GM23338 (cell line): ENCODE measurements around the gene RFX2. TPM values are rescaled to one million over a fixed set of nuclear protein-coding genes. Genes with fewer than 3 reads are reported as not detected.
"Not testable (repeated sequence)": the region's sequence is repeated elsewhere in the genome, so short reads cannot be mapped to it uniquely, and the experiment has no call there.

Experiments
- ATAC-seq: fragments of 200-7000 bp; cut with Tn5 transposase; 3 replicates; pipeline ENCODE4 v1.9.1; 2020
- DNase-seq: peaks from one replicate; pipeline ENCODE4 v3.0.0-alpha.2; 2015; ENCODE audit warnings: low spot score
- H2AFZ ChIP-seq: fragments of 200-600 bp; sonication (generic); 2 replicates; pipeline ENCODE4 v1.8.0; 2016; ENCODE audit warnings: antibody characterized with exemption, mild to moderate bottlenecking, moderate library complexity
- H3F3A ChIP-seq: fragments of 200-600 bp; sonication (generic); replicated peaks from 2 replicates; pipeline ENCODE4 v1.8.0; 2017; ENCODE audit warnings: antibody characterized with exemption, mixed run types, low read depth
- H3K27ac ChIP-seq: fragments of 200-600 bp; sonication (generic); 2 replicates; pipeline ENCODE4 v1.6.1; 2016; ENCODE audit warnings: low read depth
- H3K27me3 ChIP-seq: fragments of 200-600 bp; sonication (generic); 2 replicates; pipeline ENCODE4 v1.8.0; 2016; ENCODE audit warnings: mild to moderate bottlenecking, mixed run types, moderate library complexity; ENCODE audit not compliant: insufficient read depth
- H3K36me3 ChIP-seq: fragments of 200-600 bp; sonication (generic); 2 replicates; pipeline ENCODE4 v1.8.0; 2016; ENCODE audit warnings: mild to moderate bottlenecking; ENCODE audit not compliant: insufficient read depth
- H3K4me1 ChIP-seq: fragments of 200-600 bp; sonication (generic); 2 replicates; pipeline ENCODE4 v1.8.0; 2016; ENCODE audit warnings: mild to moderate bottlenecking, moderate library complexity; ENCODE audit not compliant: insufficient read depth
- H3K4me2 ChIP-seq: fragments of 200-600 bp; sonication (generic); 2 replicates; pipeline ENCODE4 v1.7.1; 2017; ENCODE audit warnings: mixed run types
- H3K4me3 ChIP-seq: fragments of 200-600 bp; sonication (generic); 2 replicates; pipeline ENCODE4 v1.6.1; 2016; ENCODE audit warnings: mixed run types
- H3K79me2 ChIP-seq: fragments of 200-600 bp; sonication (generic); replicated peaks from 2 replicates; pipeline ENCODE4 v1.8.0; 2017; ENCODE audit warnings: mild to moderate bottlenecking; ENCODE audit not compliant: insufficient read depth
- H3K9me2 ChIP-seq: fragments of 200-600 bp; sonication (generic); 2 replicates; pipeline ENCODE4 v1.8.0; 2017; ENCODE audit not compliant: insufficient read depth
- H4K20me1 ChIP-seq: fragments of 200-600 bp; sonication (generic); replicated peaks from 2 replicates; pipeline ENCODE4 v1.8.0; 2017; ENCODE audit warnings: mild to moderate bottlenecking; ENCODE audit not compliant: insufficient read depth
- H3K27ac Mint-ChIP-seq: 2 replicates; pipeline ENCODE4 v1.8.0; 2020; ENCODE audit warnings: inconsistent platforms, mild to moderate bottlenecking, moderate library complexity, mixed read lengths
- H3K27me3 Mint-ChIP-seq: 3 replicates; pipeline ENCODE4 v1.8.0; 2022; ENCODE audit warnings: low read depth, mild to moderate bottlenecking, moderate library complexity, mixed read lengths, inconsistent platforms; ENCODE audit not compliant: insufficient read depth, poor library complexity
- H3K36me3 Mint-ChIP-seq: 3 replicates; pipeline ENCODE4 v1.8.0; 2021; ENCODE audit warnings: low read depth, mild to moderate bottlenecking, inconsistent platforms, moderate library complexity, mixed read lengths
- H3K4me1 Mint-ChIP-seq: 3 replicates; pipeline ENCODE4 v1.8.0; 2020; ENCODE audit warnings: mild to moderate bottlenecking, inconsistent platforms, mixed read lengths
- H3K4me3 Mint-ChIP-seq: 3 replicates; pipeline ENCODE4 v1.8.0; 2021; ENCODE audit warnings: moderate library complexity, mild to moderate bottlenecking, inconsistent platforms, mixed read lengths
- H3K9me3 Mint-ChIP-seq: 3 replicates; pipeline ENCODE4 v1.8.0; 2020; ENCODE audit warnings: moderate library complexity, mild to moderate bottlenecking, inconsistent platforms, mixed read lengths
- CREB1 ChIP-seq: fragments of 250-450 bp; sonication (Bioruptor Pico); IDR thresholded peaks from 2 replicates; pipeline ENCODE4 v1.5.0; 2020; ENCODE audit warnings: low read depth, mild to moderate bottlenecking, moderate library complexity
- JUNB ChIP-seq: IDR thresholded peaks from one replicate; pipeline ENCODE4 v1.6.1; 2016; ENCODE audit warnings: antibody characterized with exemption; ENCODE audit not compliant: unreplicated experiment
- POLR2AphosphoS5 ChIP-seq: IDR thresholded peaks from 2 replicates; pipeline ENCODE4 v1.6.1; 2016; ENCODE audit warnings: antibody characterized with exemption, low read depth
- REST ChIP-seq: IDR thresholded peaks from one replicate; pipeline ENCODE4 v1.6.1; 2018; ENCODE audit warnings: antibody characterized with exemption; ENCODE audit not compliant: unreplicated experiment
- ZNF114 ChIP-seq: fragments of 250-450 bp; sonication (Bioruptor Pico); IDR thresholded peaks from 2 replicates; pipeline ENCODE4 v1.5.0; 2020; ENCODE audit warnings: mild to moderate bottlenecking, moderate library complexity
- ZNF331 ChIP-seq: fragments of 250-450 bp; sonication (Bioruptor Pico); IDR thresholded peaks from 2 replicates; pipeline ENCODE4 v1.5.0; 2020; ENCODE audit warnings: low read depth, mild to moderate bottlenecking, moderate library complexity
- polyA plus RNA-seq: library from polyadenylated mRNA; unstranded; fragments of >200 nt; fragmentation: Nextera tagmentation; extraction: Ambion mirVana; gene quantifications from 2 replicates; pipeline ENCODE4 v1.2.1, GENCODE V29; 2016
- total RNA-seq: library from RNA; depleted of rRNA; stranded (reverse); fragments of >200 nt; shearing (Covaris generic); gene quantifications from 2 replicates; pipeline ENCODE4 v1.2.3, GENCODE V29; 2014

Gene RFX2
- total and polyA plus RNA-seq, 2 experiments from 2014 or later: 4.6 to 13.0 TPM

- Histone ChIP-seq H3K4me1 (no peaks in the 10 kb centered on the region), H3K27ac (no peak overlapping the region), H3K27me3 (no peaks in the 10 kb centered on the region), H3F3A (no peaks in the 10 kb centered on the region), H3K4me3 (no peak overlapping the region), H3K9me2 (no peaks in the 10 kb centered on the region), H3K79me2 (no peaks in the 10 kb centered on the region), H2AFZ (no peak overlapping the region), H3K4me2 (no peak overlapping the region), H4K20me1 (no peaks in the 10 kb centered on the region), H3K36me3 (no peaks in the 10 kb centered on the region)
- DNase-seq: no peak
- H3K36me3 Mint-ChIP-seq: no peaks in the 10 kb centered on the region
- H3K9me3 Mint-ChIP-seq: no peaks in the 10 kb centered on the region; the same call in 2 of the 3 replicates
- peaks cover 6% of the 10 kb centered on the region; the same call in 1 of the 3 replicates for H3K4me1 Mint-ChIP-seq
- no peak overlapping the region for H3K27ac Mint-ChIP-seq
- H3K27me3 Mint-ChIP-seq: peaks cover 2% of the 10 kb centered on the region
- TF ChIP-seq ZNF331: no peak
- ATAC-seq: no peak; the same call in 1 of the 3 replicates
- no peak overlapping the region for H3K4me3 Mint-ChIP-seq
Measured at GRCh38 chr19:6074709-6075403, 35.4 kb downstream of the RFX2 start.

DNA sequence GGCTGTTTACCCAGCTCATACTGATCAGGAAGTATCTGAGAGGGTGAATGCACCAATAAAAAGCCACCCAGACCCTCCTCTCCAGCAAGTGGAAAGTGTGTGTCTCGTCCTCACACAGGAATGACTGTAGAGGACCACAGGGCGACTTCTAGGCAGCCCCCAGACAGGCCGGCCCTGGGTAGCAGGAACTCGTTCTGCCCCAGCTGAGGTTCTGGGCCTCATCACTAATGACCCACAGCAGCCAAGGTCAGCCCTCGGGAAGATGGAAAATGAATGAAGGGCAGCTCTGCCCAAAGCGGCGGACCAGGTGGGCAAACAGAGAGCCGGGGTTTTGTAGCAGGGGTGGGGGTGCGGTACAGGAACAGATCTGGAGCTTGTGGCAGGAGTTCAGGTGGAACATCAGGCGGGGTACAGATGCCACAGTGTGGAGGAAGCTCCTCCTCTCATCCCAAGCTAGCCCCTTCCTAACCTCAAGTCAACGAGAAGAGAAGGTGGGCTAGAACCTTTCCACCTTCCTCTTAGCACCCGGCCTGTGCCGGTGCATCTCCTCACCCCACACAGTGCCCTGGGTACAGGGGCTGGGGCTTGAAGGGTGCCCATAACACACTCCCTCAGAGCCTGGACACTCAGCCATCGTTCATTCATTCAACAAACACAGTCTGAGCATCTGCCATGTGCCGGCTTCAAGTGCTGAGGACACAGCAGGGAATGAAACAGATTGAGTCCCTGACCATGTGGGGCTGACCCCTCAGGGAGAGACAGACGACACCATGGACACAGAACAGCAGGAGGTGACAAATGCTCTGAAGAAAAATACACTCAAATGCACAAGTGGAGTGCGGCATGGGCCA, 36.2 kb downstream of the RFX2 start:
- H3K4me3 Mint-ChIP-seq: no peak overlapping the region
- no peak overlapping the region for H3K27ac ChIP-seq
- no peaks in the 10 kb centered on the region for H3K79me2 ChIP-seq
- no peaks in the 10 kb centered on the region for H3K36me3 ChIP-seq
- H3K4me3 ChIP-seq: no peak overlapping the region
- H3K27ac Mint-ChIP-seq: no peak overlapping the region
- no peaks in the 10 kb centered on the region for H4K20me1 ChIP-seq
- no peak overlapping the region for H3K4me2 ChIP-seq
- no peaks in the 10 kb centered on the region for H3K9me2 ChIP-seq
- H3K27me3 Mint-ChIP-seq: peaks cover 5% of the 10 kb centered on the region
- ATAC-seq: no peak
- H3K27me3 ChIP-seq: no peaks in the 10 kb centered on the region
- peaks cover 6% of the 10 kb centered on the region; the same call in 2 of the 3 replicates for H3K9me3 Mint-ChIP-seq
- DNase-seq: no peak
- no peaks in the 10 kb centered on the region; the same call in 2 of the 3 replicates for H3K36me3 Mint-ChIP-seq
- H3K4me1 ChIP-seq: no peaks in the 10 kb centered on the region
- peaks cover 6% of the 10 kb centered on the region; the same call in 1 of the 3 replicates for H3K4me1 Mint-ChIP-seq
- TF ChIP-seq JUNB (no peak), ZNF114 (CRISPR knock-in tag) (no peak), POLR2AphosphoS5 (no peak), REST (no peak), CREB1 (CRISPR knock-in tag) (no peak), ZNF331 (no peak)
- no peaks in the 10 kb centered on the region for H3F3A ChIP-seq
- H2AFZ ChIP-seq: no peak overlapping the region

GRCh38 chr19:6073233-6073632, 37.1 kb downstream of the RFX2 start:
- not testable (repeated sequence) for H3K4me1 Mint-ChIP-seq, H3K36me3 ChIP-seq, DNase-seq, H3F3A ChIP-seq, ATAC-seq, H4K20me1 ChIP-seq, H3K4me3 Mint-ChIP-seq, H2AFZ ChIP-seq, H3K9me3 Mint-ChIP-seq, H3K9me2 ChIP-seq, H3K27ac Mint-ChIP-seq, H3K27ac ChIP-seq, H3K4me1 ChIP-seq, H3K79me2 ChIP-seq, H3K4me3 ChIP-seq, H3K27me3 Mint-ChIP-seq, H3K36me3 Mint-ChIP-seq, H3K27me3 ChIP-seq, H3K4me2 ChIP-seq
